ENCODE data around the gene KLHL13.
"Not testable (repeated sequence)": the region's sequence is repeated elsewhere in the genome, so short reads cannot be mapped to it uniquely, and the experiment has no call there.

The KLHL13 gene, protein sequence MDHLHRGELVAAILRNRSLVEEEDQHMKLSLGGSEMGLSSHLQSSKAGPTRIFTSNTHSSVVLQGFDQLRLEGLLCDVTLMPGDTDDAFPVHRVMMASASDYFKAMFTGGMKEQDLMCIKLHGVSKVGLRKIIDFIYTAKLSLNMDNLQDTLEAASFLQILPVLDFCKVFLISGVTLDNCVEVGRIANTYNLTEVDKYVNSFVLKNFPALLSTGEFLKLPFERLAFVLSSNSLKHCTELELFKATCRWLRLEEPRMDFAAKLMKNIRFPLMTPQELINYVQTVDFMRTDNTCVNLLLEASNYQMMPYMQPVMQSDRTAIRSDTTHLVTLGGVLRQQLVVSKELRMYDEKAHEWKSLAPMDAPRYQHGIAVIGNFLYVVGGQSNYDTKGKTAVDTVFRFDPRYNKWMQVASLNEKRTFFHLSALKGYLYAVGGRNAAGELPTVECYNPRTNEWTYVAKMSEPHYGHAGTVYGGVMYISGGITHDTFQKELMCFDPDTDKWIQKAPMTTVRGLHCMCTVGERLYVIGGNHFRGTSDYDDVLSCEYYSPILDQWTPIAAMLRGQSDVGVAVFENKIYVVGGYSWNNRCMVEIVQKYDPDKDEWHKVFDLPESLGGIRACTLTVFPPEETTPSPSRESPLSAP

GRCh38 chrX:118116713-118117550, at the start of gene KLHL13:
KLHL13 (minus strand) TSS chrX:118116810; CDS start chrX:118028473, 88,337 bp downstream.
- peak; percentile 33 for DNase-seq (ENCODE audit: low spot score)

DNA sequence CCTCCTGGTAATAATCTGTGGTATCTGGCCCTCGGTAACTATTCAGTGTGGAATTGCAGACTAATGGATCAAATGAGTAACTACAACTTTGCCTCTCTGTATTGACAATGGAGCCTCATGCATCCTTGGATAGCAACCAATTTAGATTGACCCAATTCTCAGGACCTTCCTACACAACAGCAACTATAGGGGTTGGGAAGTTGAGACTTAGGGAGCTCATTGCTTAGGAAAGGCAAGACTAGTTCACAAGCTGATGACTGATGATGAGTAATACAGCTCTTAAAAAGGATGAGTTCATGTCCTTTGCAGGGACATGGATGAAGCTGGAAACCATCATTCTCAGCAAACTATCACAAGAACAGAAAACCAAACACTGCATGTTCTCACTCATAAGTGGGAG, 47.5 kb upstream of the KLHL13 start:
- no peak for DNase-seq (ENCODE audit: low spot score)

DNA sequence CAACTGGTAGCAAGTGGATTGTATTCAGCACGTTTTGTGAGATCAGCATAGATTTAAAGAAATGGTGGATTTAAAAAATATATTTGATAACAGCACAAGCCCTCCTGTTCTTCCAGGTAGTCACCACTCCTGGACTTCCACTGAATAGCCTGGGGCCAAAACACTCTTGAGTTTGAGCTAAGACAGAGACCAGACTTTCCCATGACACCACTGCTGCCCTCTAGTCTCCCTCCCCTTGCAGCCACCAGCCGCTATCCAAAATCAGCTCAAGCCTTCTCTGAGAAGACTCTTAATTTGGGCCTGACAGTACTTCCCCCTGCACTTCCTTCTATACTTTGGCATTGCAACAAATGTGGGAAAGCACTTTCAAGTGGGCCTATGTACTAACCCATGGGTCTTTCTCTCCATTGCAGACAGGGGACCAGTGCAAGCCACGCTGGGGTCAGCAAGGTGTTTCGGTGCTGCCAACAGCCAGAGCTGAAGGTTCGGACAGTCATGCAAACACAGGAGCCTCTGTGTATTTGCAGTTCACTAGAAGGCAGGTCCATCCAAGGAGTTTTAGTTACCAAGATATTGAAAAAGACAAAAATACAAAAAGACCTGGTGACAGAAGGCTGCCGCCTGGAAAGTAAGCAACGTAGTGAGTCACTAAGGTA, 40.5 kb upstream of the KLHL13 start:
- no peak for DNase-seq (ENCODE audit: low spot score)

GRCh38 chrX:118156254-118156952, 39.8 kb upstream of the KLHL13 start:
- DNase-seq (ENCODE audit: low spot score), result no peak

GRCh38 chrX:118153270-118153669, 36.7 kb upstream of the KLHL13 start:
- no peak for DNase-seq (ENCODE audit: low spot score)

DNA sequence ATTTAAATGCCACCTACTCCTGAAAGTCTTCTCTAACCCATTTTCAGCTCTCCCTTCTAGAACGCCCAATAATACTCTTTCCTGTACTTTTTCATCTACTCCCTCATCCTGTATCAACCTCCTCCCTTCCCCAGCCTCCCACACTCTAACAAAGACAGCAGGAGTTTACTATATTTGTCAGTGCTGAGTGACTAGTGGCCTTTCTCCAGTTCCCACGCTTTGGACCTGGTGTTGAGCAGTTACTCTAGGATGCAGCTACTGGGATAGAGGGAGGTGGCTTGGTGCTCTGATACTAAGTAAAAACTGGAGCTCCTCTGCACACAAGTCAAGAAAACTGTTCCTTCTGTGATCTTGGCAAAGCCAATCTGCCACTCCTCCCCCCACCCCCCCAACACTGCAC, 36.1 kb upstream of the KLHL13 start:
- peak; percentile 2 for DNase-seq (ENCODE audit: low spot score)

- DNase-seq (ENCODE audit: low spot score), result no peak
Observed at GRCh38 chrX:118148737-118149136, 32.1 kb upstream of the KLHL13 start.

- not testable (repeated sequence) for DNase-seq (ENCODE audit: low spot score)
Observed at GRCh38 chrX:118147771-118148170, 31.2 kb upstream of the KLHL13 start.

GRCh38 chrX:118143578-118143977, 27.0 kb upstream of the KLHL13 start:
- no peak for DNase-seq (ENCODE audit: low spot score)

- no peak for DNase-seq (ENCODE audit: low spot score)
Observed at GRCh38 chrX:118131336-118131735, 14.7 kb upstream of the KLHL13 start.

- DNase-seq (ENCODE audit: low spot score), result no peak
Observed at GRCh38 chrX:118129681-118130080, 13.1 kb upstream of the KLHL13 start.

- DNase-seq (ENCODE audit: low spot score), result no peak
Observed at GRCh38 chrX:118128724-118129123, 12.1 kb upstream of the KLHL13 start.

DNA sequence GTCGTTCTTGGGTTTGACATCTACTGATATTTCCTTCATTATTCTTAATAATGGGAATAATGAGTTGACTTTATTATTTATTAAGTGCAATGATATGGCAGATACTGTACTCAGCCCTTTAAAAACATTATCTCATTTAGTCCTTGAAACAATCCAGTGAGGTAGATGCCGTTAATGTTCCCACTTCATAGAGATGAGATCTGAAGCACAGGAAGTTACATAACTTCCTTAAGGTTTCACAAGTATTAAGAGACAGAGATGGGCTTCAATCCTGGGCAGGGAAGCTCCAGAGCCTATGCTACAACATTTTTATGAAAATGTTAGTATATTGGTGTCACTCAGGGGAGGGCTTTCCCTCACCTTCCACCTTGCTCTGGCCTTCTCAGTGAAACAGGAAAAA, 9.7 kb upstream of the KLHL13 start:
- DNase-seq (ENCODE audit: low spot score), result no peak

DNA sequence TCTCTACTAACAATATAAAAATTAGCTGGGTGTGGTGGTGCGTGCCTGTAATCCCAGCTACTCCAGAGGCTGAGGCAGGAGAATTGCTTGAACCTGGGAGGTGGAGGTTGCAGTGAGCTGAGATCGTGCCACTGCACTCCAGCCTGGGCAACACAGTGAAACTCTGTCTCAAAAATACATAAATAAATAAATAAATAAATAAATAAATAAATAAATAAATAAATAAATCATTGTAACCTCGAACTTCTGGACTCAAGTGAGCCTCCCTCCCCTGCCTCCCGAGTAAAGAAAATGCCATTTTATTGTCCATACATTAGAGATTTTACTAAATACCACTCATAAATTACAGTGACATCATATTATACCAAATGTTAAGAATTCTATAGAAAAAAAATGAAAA, 7.6 kb upstream of the KLHL13 start:
- not testable (repeated sequence) for DNase-seq (ENCODE audit: low spot score)

DNA sequence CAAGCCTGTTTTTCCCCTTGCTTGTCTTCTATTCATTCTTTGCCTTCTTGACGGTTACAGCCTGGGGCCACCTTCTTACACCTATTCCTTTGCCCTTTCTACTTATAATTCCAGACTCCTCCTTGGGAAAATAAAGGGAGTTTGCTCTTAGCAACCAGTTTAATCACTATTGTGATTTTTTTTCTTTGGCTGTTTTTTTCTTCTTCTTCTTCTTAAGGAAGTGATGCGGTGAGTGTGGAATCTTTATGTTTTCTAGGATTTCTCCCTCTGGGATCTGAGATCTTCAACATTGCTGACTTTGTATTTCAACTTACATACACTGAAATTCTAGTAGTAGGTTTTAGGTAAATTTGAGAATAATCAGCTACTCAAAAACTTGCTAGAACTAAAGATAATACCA, 1.1 kb upstream of the KLHL13 start:
- no peak for DNase-seq (ENCODE audit: low spot score)

DNA sequence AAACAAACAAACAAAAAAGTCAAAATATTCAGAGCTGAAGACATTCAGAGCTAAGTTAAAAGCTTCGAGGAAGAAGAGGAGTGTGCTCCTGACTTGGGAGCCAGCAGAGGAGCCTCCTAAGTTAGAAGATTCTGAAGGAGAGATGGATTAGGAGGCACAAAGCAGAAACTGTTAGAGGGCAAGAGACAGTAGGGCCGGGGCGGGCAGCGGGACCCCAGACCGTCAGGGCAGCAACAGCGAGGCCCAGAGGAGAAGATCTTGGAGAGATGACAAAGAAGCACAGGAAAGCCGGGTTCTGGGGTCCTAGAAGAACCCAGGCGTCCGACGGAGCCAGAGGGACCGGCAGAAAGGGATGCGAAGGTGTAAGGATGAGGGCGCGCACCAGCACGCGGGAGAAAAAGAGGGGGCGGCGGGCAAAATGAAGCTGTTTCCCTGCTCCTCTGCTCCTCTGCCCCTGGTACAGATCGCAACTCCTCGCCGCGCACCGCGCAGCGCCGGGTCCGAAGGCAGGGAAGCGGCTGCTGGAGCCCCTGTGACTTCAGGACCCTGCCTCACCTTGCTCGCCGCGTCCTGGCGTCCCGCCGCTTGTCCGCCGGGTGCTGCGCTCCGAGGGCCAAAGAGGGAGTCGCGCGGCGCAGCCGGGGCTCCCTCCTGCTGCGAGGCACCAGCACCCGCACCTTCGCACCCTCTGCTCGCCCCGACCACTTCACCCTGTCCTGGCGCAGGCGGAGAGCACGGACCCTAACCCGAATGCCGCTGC, 477 bp downstream of the KLHL13 start:
- peak; percentile 4 for DNase-seq (ENCODE audit: low spot score)

DNA sequence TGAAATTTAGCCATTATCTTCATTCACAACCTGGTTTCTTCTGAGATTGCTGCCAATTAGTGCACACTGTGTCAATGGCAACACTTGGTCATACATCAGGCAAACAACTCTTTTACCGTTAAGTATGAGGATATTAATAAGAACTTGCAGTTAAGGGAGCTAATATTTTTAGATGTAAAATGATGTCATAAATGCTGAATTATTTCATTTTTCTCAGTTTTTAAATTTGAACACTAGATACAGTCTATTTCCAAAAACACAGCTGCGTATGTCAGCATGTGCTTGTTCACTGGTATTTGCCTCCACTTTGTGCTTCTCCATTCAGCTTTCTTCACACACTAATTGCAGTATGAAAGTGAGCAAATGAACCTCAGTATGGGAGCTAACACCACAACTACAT, 1.6 kb downstream of the KLHL13 start:
- DNase-seq (ENCODE audit: low spot score), result peak; percentile 9

- no peak for DNase-seq (ENCODE audit: low spot score)
Observed at GRCh38 chrX:118109065-118109464, 7.5 kb downstream of the KLHL13 start.

- no peak for DNase-seq (ENCODE audit: low spot score)
Observed at GRCh38 chrX:118108304-118108703, 8.3 kb downstream of the KLHL13 start.

DNA sequence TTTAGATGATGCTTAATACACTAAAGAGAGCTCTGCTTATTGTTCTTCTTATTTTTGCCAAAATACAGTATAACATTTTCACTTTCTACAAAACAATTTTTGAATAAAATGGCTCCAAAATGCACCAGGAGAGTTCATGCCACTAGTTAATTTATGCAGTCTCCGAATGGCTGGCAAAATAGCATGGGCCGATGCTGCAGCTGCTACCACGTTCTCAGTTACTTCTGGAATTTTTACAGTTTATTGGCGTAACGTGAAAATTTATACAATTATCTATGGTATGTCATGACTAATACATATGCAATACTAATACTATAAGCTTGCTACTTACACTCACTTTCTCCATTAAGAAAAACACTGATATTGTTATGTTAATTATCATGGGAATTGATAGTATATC, 16.5 kb downstream of the KLHL13 start:
- no peak for DNase-seq (ENCODE audit: low spot score)

DNA sequence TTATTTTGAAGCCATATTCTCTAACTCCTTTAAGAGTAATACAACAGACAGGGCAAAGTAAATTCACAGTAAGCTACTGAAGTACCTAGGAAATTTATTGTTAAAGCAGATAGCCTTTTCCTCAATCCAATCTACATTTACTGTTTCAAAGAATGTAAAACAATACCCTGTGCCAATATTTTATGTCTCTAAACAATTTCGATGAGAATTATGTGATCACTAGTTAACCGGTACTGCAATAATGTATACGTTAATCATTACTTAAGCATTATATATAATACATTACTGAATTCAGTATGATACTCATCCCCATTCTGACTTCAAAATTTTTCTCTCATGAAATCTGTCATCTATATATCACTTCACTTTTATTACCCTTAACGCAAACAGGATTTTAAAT, 28.5 kb downstream of the KLHL13 start:
- no peak for DNase-seq (ENCODE audit: low spot score)

Measured in Ammon's horn (tissue), 1 donor.